T-helper 1 cell treated with Interleukin-12 subunit alpha and Interleukin-12 subunit beta and Interleukin-4 antibody, amounts not matched to agents 30 μg/mL and 1 μg/mL, for 36 hours (primary cell): Measurements from ENCODE around the gene KIAA0930.
A peak's percentile ranks its signal among the peaks of the same experiment; 100 is the strongest.
"Not testable (repeated sequence)": the region's sequence is repeated elsewhere in the genome, so short reads cannot be mapped to it uniquely, and the experiment has no call there.

Experiments
- H3K27ac Mint-ChIP-seq: one replicate; pipeline ENCODE4 v1.8.0; 2021; ENCODE audit warnings: mild to moderate bottlenecking, mixed read lengths
- H3K27me3 Mint-ChIP-seq: one replicate; pipeline ENCODE4 v1.8.0; 2021; ENCODE audit warnings: low read depth, mixed read lengths
- H3K36me3 Mint-ChIP-seq: one replicate; pipeline ENCODE4 v1.8.0; 2021; ENCODE audit warnings: low read depth, mixed read lengths
- H3K4me1 Mint-ChIP-seq: one replicate; pipeline ENCODE4 v1.8.0; 2021; ENCODE audit warnings: low read depth, mixed read lengths
- H3K4me3 Mint-ChIP-seq: one replicate; pipeline ENCODE4 v1.8.0; 2021; ENCODE audit warnings: mild to moderate bottlenecking, moderate library complexity, mixed read lengths
- H3K9me3 Mint-ChIP-seq: one replicate; pipeline ENCODE4 v1.8.0; 2021; ENCODE audit warnings: mixed read lengths

Gene KIAA0930

GRCh38 chr22:45270095-45271020 lies 29.7 kb upstream of the KIAA0930 start:
- Mint-ChIP-seq H3K4me3 (peak overlapping the region; percentile 80), H3K4me1 (peaks cover 8% of the 10 kb centered on the region), H3K9me3 (no peaks in the 10 kb centered on the region), H3K36me3 (no peaks in the 10 kb centered on the region), H3K27ac (no peak overlapping the region), H3K27me3 (peaks cover 32% of the 10 kb centered on the region)

GRCh38 chr22:45268958-45269844 lies 28.5 kb upstream of the KIAA0930 start:
- Mint-ChIP-seq H3K4me1 (peaks cover 8% of the 10 kb centered on the region), H3K9me3 (no peaks in the 10 kb centered on the region), H3K4me3 (peak overlapping the region; percentile 80), H3K27me3 (peaks cover 32% of the 10 kb centered on the region), H3K27ac (peak overlapping the region; percentile 45), H3K36me3 (no peaks in the 10 kb centered on the region)

GRCh38 chr22:45268167-45268957 lies 27.7 kb upstream of the KIAA0930 start:
- H3K4me3 Mint-ChIP-seq: peak overlapping the region; percentile 80
- H3K27me3 Mint-ChIP-seq: peaks cover 38% of the 10 kb centered on the region
- peaks cover 8% of the 10 kb centered on the region for H3K4me1 Mint-ChIP-seq
- no peaks in the 10 kb centered on the region for H3K9me3 Mint-ChIP-seq
- H3K36me3 Mint-ChIP-seq: no peaks in the 10 kb centered on the region
- no peak overlapping the region for H3K27ac Mint-ChIP-seq

GRCh38 chr22:45265535-45265934 lies 24.8 kb upstream of the KIAA0930 start:
- Mint-ChIP-seq H3K9me3 (no peaks in the 10 kb centered on the region), H3K4me3 (no peak overlapping the region), H3K4me1 (peaks cover 8% of the 10 kb centered on the region), H3K27me3 (peaks cover 36% of the 10 kb centered on the region), H3K27ac (no peak overlapping the region), H3K36me3 (no peaks in the 10 kb centered on the region)

- H3K36me3 Mint-ChIP-seq: no peaks in the 10 kb centered on the region
- no peaks in the 10 kb centered on the region for H3K9me3 Mint-ChIP-seq
- H3K27me3 Mint-ChIP-seq: peaks cover 30% of the 10 kb centered on the region
- H3K4me1 Mint-ChIP-seq: peaks cover 1% of the 10 kb centered on the region
- H3K4me3 Mint-ChIP-seq: no peak overlapping the region
- H3K27ac Mint-ChIP-seq: no peak overlapping the region
These were observed 23.0 kb upstream of the KIAA0930 start for GRCh38 chr22:45263463-45264269.

GRCh38 chr22:45262931-45263462 lies 22.3 kb upstream of the KIAA0930 start:
- Mint-ChIP-seq H3K27ac (no peak overlapping the region), H3K4me3 (no peak overlapping the region), H3K36me3 (no peaks in the 10 kb centered on the region), H3K4me1 (no peaks in the 10 kb centered on the region), H3K27me3 (peaks cover 30% of the 10 kb centered on the region), H3K9me3 (no peaks in the 10 kb centered on the region)

- no peak overlapping the region for H3K4me3 Mint-ChIP-seq
These were observed 21.7 kb upstream of the KIAA0930 start for GRCh38 chr22:45262195-45262930.

GRCh38 chr22:45261407-45262088 lies 20.9 kb upstream of the KIAA0930 start:
- Mint-ChIP-seq H3K4me3 (no peak overlapping the region), H3K9me3 (no peaks in the 10 kb centered on the region), H3K4me1 (no peaks in the 10 kb centered on the region), H3K27ac (no peak overlapping the region), H3K27me3 (peaks cover 26% of the 10 kb centered on the region), H3K36me3 (no peaks in the 10 kb centered on the region)

More at GRCh38 chr22:45262195-45262930, 21.7 kb upstream of the KIAA0930 start:
- Mint-ChIP-seq H3K9me3 (no peaks in the 10 kb centered on the region), H3K27me3 (peaks cover 30% of the 10 kb centered on the region), H3K4me1 (no peaks in the 10 kb centered on the region), H3K27ac (no peak overlapping the region), H3K36me3 (no peaks in the 10 kb centered on the region)

GRCh38 chr22:45260395-45260759 lies 19.7 kb upstream of the KIAA0930 start:
- H3K36me3 Mint-ChIP-seq, H3K9me3 Mint-ChIP-seq, H3K27ac Mint-ChIP-seq, H3K4me1 Mint-ChIP-seq, H3K4me3 Mint-ChIP-seq: not testable (repeated sequence)
- H3K27me3 Mint-ChIP-seq: peaks cover 17% of the 10 kb centered on the region

- no peak overlapping the region for H3K27ac Mint-ChIP-seq
- H3K4me3 Mint-ChIP-seq: no peak overlapping the region
- H3K36me3 Mint-ChIP-seq: no peaks in the 10 kb centered on the region
- H3K27me3 Mint-ChIP-seq: peaks cover 15% of the 10 kb centered on the region
- H3K4me1 Mint-ChIP-seq: peaks cover 10% of the 10 kb centered on the region
- H3K9me3 Mint-ChIP-seq: no peaks in the 10 kb centered on the region
These were observed 19.2 kb upstream of the KIAA0930 start for GRCh38 chr22:45259754-45260394.

GRCh38 chr22:45257941-45258340 lies 17.2 kb upstream of the KIAA0930 start:
- H3K27me3 Mint-ChIP-seq, H3K36me3 Mint-ChIP-seq, H3K4me3 Mint-ChIP-seq, H3K27ac Mint-ChIP-seq, H3K9me3 Mint-ChIP-seq: not testable (repeated sequence)
- peaks cover 12% of the 10 kb centered on the region for H3K4me1 Mint-ChIP-seq

GRCh38 chr22:45254789-45255278 lies 14.1 kb upstream of the KIAA0930 start:
- no peak overlapping the region for H3K4me3 Mint-ChIP-seq
- H3K27me3 Mint-ChIP-seq: peaks cover 2% of the 10 kb centered on the region
- peak overlapping the region; percentile 64 for H3K27ac Mint-ChIP-seq
- no peaks in the 10 kb centered on the region for H3K9me3 Mint-ChIP-seq
- no peaks in the 10 kb centered on the region for H3K36me3 Mint-ChIP-seq
- peaks cover 12% of the 10 kb centered on the region for H3K4me1 Mint-ChIP-seq
